CMK (cell line): ENCODE results near the gene ASTN1.

Source experiments
- DNase-seq: peaks from one replicate; pipeline ENCODE4 v3.0.0-alpha.2; 2010; ENCODE audit warnings: low read depth

Gene ASTN1

GRCh38 chr1:176837708-176838107 lies 326.8 kb downstream of the ASTN1 start:
- DNase-seq: no peak

GRCh38 chr1:176831150-176831549 lies 333.4 kb downstream of the ASTN1 start:
- no peak for DNase-seq

- no peak for DNase-seq
Measured at GRCh38 chr1:176829261-176829660, 335.3 kb downstream of the ASTN1 start.

- DNase-seq: no peak
Measured at GRCh38 chr1:176826265-176826664, 338.2 kb downstream of the ASTN1 start.

- no peak for DNase-seq
Measured at GRCh38 chr1:176820391-176821031, 344.0 kb downstream of the ASTN1 start.

- no peak for DNase-seq
Measured at GRCh38 chr1:176816232-176816631, 348.3 kb downstream of the ASTN1 start.

GRCh38 chr1:176815621-176816020 lies 348.9 kb downstream of the ASTN1 start:
- DNase-seq: no peak

- DNase-seq: no peak
Measured at GRCh38 chr1:176811511-176812288, 352.8 kb downstream of the ASTN1 start.

GRCh38 chr1:176809292-176809691 lies 355.2 kb downstream of the ASTN1 start:
- DNase-seq: no peak
